OCI-LY1 (cell line): ENCODE measurements around the gene ZFP57.

ENCODE experiments used
- H2AFZ ChIP-seq: fragments of 200-600 bp; sonication (generic), shearing (Covaris generic); 2 replicates; pipeline ENCODE4 v1.6.0; 2014; ENCODE audit warnings: antibody characterized with exemption, mild to moderate bottlenecking, low read length
- H3F3A ChIP-seq: fragments of 200-600 bp; sonication (generic), shearing (Covaris generic); 2 replicates; pipeline ENCODE4 v1.6.0; 2014; ENCODE audit warnings: mild to moderate bottlenecking, antibody characterized with exemption, low read length, moderate library complexity; ENCODE audit not compliant: insufficient read depth
- H3K27ac ChIP-seq: fragments of 200-600 bp; sonication (generic); 2 replicates; pipeline ENCODE4 v1.5.1; 2014; ENCODE audit warnings: low read length, mixed run types, mild to moderate bottlenecking, low read depth; ENCODE audit not compliant: poor library complexity, severe bottlenecking
- H3K27me3 ChIP-seq: fragments of 200-600 bp; sonication (generic); 2 replicates; pipeline ENCODE4 v1.6.0; 2014; ENCODE audit warnings: antibody characterized with exemption, mild to moderate bottlenecking, low read length, moderate library complexity; ENCODE audit not compliant: insufficient read depth
- H3K36me3 ChIP-seq: fragments of 200-600 bp; sonication (generic); 2 replicates; pipeline ENCODE4 v1.6.1; 2014; ENCODE audit warnings: mild to moderate bottlenecking, antibody characterized with exemption, low read length, moderate library complexity, mixed read lengths; ENCODE audit not compliant: insufficient read depth
- H3K4me1 ChIP-seq: fragments of 200-600 bp; sonication (generic); 2 replicates; pipeline ENCODE4 v1.5.1; 2014; ENCODE audit warnings: mild to moderate bottlenecking, low read length, moderate library complexity; ENCODE audit not compliant: insufficient read depth, severe bottlenecking
- H3K4me2 ChIP-seq: fragments of 200-600 bp; sonication (generic), shearing (Covaris generic); 2 replicates; pipeline ENCODE4 v1.6.1; 2014; ENCODE audit warnings: low read length
- H3K4me3 ChIP-seq: fragments of 200-600 bp; sonication (generic); 2 replicates; pipeline ENCODE4 v1.5.1; 2014; ENCODE audit warnings: low read length, low read depth, mild to moderate bottlenecking, mixed read lengths; ENCODE audit not compliant: poor library complexity, severe bottlenecking
- H3K79me2 ChIP-seq: fragments of 200-600 bp; shearing (Covaris generic); 2 replicates; pipeline ENCODE4 v1.6.1; 2016; ENCODE audit warnings: mixed run types, low read length, mixed read lengths; ENCODE audit not compliant: insufficient read depth
- H3K9ac ChIP-seq: fragments of 200-600 bp; sonication (generic), shearing (Covaris generic); 2 replicates; pipeline ENCODE4 v1.6.1; 2014; ENCODE audit warnings: mild to moderate bottlenecking, low read length, mixed read lengths
- H3K9me2 ChIP-seq: fragments of 200-600 bp; sonication (generic), shearing (Covaris generic); 2 replicates; pipeline ENCODE4 v1.6.1; 2014; ENCODE audit warnings: low read depth, mild to moderate bottlenecking, low read length, mixed read lengths
- H3K9me3 ChIP-seq: fragments of 200-600 bp; shearing (Covaris generic); 2 replicates; pipeline ENCODE4 v1.6.1; 2014; ENCODE audit warnings: low read length, mixed read lengths
- H4K20me1 ChIP-seq: fragments of 200-600 bp; sonication (generic), shearing (Covaris generic); 2 replicates; pipeline ENCODE4 v1.6.0; 2016; ENCODE audit warnings: mild to moderate bottlenecking, low read length; ENCODE audit not compliant: insufficient read depth
- CTCF ChIP-seq: fragments of 200-600 bp; sonication (generic), shearing (Covaris generic); IDR thresholded peaks from 2 replicates; pipeline ENCODE4 v1.5.1; 2017; ENCODE audit warnings: mild to moderate bottlenecking, antibody characterized with exemption, low read length, moderate library complexity, mixed read lengths
- EZH2 ChIP-seq: fragments of 200-600 bp; sonication (generic), shearing (Covaris generic); IDR thresholded peaks from 2 replicates; pipeline ENCODE4 v1.8.0; 2017; ENCODE audit warnings: borderline replicate concordance, mixed run types, mild to moderate bottlenecking, antibody characterized with exemption, low read length, moderate library complexity, mixed read lengths

Gene ZFP57

GRCh38 chr6:29651413-29652197 is 29.3 kb downstream of the ZFP57 start:
- Histone ChIP-seq H3K27me3 (no peaks in the 10 kb centered on the region), H3K9me3 (no peaks in the 10 kb centered on the region), H3K36me3 (no peaks in the 10 kb centered on the region), H4K20me1 (no peaks in the 10 kb centered on the region), H3K4me3 (no peak overlapping the region), H3K79me2 (no peaks in the 10 kb centered on the region), H3K27ac (no peak overlapping the region), H3K4me2 (no peak overlapping the region), H3F3A (no peaks in the 10 kb centered on the region), H3K9me2 (no peaks in the 10 kb centered on the region), H3K4me1 (peaks cover 12% of the 10 kb centered on the region), H2AFZ (no peak overlapping the region), H3K9ac (no peak overlapping the region)
- TF ChIP-seq EZH2 (no peak), CTCF (peak; percentile 72)

- Histone ChIP-seq H3K27me3 (no peaks in the 10 kb centered on the region), H4K20me1 (no peaks in the 10 kb centered on the region), H2AFZ (peak overlapping the region; percentile 62; the same call in 1 of the 2 replicates), H3K4me3 (peak overlapping the region; percentile 61), H3K79me2 (no peaks in the 10 kb centered on the region), H3K27ac (no peak overlapping the region), H3K9me3 (no peaks in the 10 kb centered on the region), H3K9me2 (no peaks in the 10 kb centered on the region), H3K36me3 (no peaks in the 10 kb centered on the region), H3K4me1 (peaks cover 12% of the 10 kb centered on the region), H3K9ac (peak overlapping the region; percentile 50; the same call in 1 of the 2 replicates), H3K4me2 (peak overlapping the region; percentile 86), H3F3A (no peaks in the 10 kb centered on the region)
- TF ChIP-seq CTCF (peak; percentile 89), EZH2 (no peak)
These were observed 31.0 kb downstream of the ZFP57 start for GRCh38 chr6:29649701-29650673.

GRCh38 chr6:29647927-29648642 is 32.9 kb downstream of the ZFP57 start:
- Histone ChIP-seq H3K27me3 (no peaks in the 10 kb centered on the region), H3K79me2 (no peaks in the 10 kb centered on the region), H3K4me1 (peaks cover 12% of the 10 kb centered on the region), H3F3A (no peaks in the 10 kb centered on the region), H3K9me2 (no peaks in the 10 kb centered on the region), H4K20me1 (no peaks in the 10 kb centered on the region), H3K4me3 (no peak overlapping the region), H2AFZ (no peak overlapping the region), H3K36me3 (no peaks in the 10 kb centered on the region), H3K4me2 (no peak overlapping the region), H3K9ac (no peak overlapping the region), H3K9me3 (no peaks in the 10 kb centered on the region), H3K27ac (no peak overlapping the region)
- TF ChIP-seq EZH2 (no peak), CTCF (peak; percentile 41; the same call in 1 of the 2 replicates)
